GM13976 (cell line): ENCODE data around the gene AXL.

Experiments used
- DNase-seq: peaks from one replicate; pipeline ENCODE4 v3.0.0; 2012; ENCODE audit warnings: low spot score
- in situ Hi-C: fragments of 300-500 bp; cut with MboI; formaldehyde crosslinking; loops from one replicate; pipeline ENCODE4 v1.12.0; 2022; ENCODE audit warnings: low sequenced_read_pairs, mixed read lengths, inconsistent platforms; ENCODE audit not compliant: unreplicated experiment
- TF ChIP-seq, protein P1 (sequence below): IDR thresholded peaks from 2 replicates; pipeline ENCODE4 v1.5.1; 2012; ENCODE audit warnings: borderline replicate concordance, mild to moderate bottlenecking; ENCODE audit not compliant: insufficient read depth; ENCODE audit errors: extremely low read depth, missing control alignments, control extremely low read depth

AXL gene

DNA sequence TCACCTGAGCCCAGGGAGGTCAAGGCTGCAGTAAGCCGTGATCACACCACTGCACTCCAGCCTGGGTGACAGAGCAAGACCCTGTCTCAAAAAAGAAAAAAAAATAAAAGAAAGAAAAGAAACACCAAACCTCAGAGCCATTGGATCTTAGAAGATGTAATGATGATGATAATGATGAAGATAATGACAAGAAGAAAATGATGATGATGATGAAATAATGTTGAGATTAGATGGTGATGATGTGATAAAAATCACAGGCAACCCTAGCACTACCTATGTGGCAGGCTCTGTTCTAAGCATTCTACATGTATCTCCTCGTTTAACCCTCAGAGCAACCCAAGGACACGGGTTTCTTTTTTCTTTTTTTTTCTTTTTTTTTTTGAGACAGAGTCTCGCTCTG lies 25.1 kb downstream of the AXL start:
- in situ Hi-C loops: no loop called here
- DNase-seq: no peak
- TF ChIP-seq, protein P1, sequence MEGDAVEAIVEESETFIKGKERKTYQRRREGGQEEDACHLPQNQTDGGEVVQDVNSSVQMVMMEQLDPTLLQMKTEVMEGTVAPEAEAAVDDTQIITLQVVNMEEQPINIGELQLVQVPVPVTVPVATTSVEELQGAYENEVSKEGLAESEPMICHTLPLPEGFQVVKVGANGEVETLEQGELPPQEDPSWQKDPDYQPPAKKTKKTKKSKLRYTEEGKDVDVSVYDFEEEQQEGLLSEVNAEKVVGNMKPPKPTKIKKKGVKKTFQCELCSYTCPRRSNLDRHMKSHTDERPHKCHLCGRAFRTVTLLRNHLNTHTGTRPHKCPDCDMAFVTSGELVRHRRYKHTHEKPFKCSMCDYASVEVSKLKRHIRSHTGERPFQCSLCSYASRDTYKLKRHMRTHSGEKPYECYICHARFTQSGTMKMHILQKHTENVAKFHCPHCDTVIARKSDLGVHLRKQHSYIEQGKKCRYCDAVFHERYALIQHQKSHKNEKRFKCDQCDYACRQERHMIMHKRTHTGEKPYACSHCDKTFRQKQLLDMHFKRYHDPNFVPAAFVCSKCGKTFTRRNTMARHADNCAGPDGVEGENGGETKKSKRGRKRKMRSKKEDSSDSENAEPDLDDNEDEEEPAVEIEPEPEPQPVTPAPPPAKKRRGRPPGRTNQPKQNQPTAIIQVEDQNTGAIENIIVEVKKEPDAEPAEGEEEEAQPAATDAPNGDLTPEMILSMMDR: no peak

DNA sequence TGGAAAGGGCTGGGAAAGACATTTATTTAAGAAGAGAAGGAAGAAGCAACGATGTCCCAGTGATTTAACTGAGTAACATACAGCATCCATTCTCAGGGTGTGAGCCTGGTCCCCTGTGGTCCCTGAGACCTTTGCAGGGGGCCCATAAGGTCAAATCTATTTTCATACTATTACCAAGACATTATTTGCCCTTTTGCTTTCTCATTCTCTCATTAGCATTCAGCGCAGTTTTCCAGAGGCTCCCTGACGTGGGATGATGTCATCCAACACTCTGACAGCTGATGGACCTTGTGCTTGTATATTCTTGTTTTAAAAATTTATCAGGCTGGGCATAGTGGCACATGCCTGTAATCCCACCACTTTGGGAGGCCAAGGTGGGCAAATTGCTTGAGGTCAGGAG lies 26.8 kb downstream of the AXL start:
- in situ Hi-C loops: no loop called here
- TF ChIP-seq, protein P1: no peak
- no peak for DNase-seq

DNA sequence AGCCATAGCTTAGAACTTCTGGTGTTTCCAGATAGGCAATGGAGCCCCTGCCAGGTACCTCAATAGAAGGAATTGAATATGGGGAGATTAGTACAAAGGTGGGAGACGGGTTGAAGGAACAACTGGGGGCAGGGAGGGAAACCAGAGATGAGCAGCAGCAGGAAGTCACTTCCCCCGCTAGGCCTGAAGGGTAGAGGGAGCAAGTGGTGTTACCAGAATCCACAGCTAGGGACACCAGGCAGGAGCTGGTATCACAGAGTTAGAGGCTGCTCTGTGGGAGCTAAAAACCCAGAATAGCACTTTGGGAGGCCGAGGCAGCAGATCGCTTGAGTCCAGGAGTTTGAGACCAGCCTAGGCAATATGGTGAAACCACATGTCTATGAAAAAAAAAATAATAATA lies 29.9 kb downstream of the AXL start:
- in situ Hi-C loops: no loop called here
- TF ChIP-seq, protein P1: no peak
- DNase-seq: no peak

DNA sequence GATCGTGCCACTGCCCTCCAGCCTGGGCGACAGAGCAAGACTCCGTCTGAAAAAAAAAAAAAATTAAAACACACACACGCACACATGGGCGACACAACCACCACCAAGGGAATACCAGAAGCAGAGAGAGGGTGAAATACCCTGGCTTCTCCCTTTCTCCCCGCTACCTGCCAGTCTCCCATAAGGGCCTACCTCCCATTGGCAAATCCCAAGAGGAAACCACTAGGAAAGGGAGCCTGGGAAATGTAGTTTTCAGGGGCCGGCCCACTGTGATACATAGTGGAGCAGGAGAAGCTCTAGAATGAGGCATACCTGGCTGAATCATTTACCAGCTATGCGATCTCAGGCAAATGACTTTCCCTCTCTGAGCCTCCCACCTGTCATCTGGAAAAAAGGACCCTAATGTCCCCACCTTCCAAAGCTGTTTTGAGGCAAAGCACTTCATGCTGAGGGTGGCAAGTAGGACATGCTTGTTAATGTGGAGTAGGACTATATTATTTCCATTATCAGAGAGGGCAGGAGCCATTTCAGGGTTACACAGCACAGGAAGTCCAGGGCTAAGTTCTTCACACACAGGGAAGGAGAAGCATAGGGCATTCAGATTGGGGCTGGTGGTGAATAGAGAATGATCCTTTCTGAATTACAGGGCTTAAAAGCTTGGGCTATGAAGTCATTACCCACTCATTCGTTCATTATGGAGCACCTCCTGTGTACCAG lies 30.8 kb downstream of the AXL start:
- DNase-seq: no peak
- TF ChIP-seq, protein P1: no peak
- in situ Hi-C loops: no loop called here

DNA sequence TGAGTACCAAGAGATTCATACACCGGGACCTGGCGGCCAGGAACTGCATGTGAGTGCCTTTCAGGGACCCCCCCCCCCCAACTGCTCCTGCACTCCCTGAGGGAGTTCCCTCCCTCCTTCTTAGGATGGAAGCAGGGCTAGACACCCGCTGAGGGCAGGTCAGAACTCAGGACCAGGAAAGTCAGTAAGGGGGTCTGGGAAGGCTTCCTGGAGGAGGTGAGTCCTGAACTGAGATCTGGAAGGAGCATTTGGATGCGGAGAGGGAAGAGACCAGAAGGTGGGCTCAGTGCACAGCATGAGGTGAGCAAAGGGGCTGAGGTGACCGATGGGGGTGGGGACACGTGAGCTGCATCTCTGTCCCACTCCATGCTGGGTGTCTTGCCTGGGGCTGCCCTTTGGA lies 34.6 kb downstream of the AXL start:
- in situ Hi-C loops: no loop called here
- TF ChIP-seq, protein P1: no peak
- DNase-seq: no peak

DNA sequence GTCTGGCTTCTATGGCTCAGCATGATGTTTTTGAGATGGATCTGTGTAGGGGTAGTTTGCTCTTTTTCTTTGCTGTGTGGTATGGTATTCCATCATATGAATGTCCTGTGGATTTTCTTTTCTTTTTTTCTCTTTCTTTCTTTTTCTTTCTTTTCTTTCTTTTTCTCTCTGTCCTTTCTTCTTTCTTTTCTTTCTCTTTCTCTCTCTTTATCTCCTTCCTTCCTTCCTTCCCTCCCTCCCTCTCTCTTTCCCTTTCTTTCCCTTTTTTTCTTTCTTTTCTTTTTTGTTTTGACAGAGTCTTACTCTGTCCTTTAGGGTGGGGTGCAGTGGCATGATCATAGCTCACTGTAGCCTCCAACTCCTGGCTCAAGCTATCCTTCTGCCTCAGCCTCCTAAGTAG lies 36.1 kb downstream of the AXL start:
- TF ChIP-seq, protein P1: no peak
- DNase-seq: no peak
- in situ Hi-C loops: no loop called here
